IPS DF 4.7 (cell line): ENCODE measurements around the gene CCDC88B.
"Not testable (repeated sequence)": the region's sequence is repeated elsewhere in the genome, so short reads cannot be mapped to it uniquely, and the experiment has no call there.

Experiments used
- DNase-seq: peaks from one replicate; pipeline ENCODE4 v3.0.0-alpha.2; 2013; ENCODE audit warnings: low spot score; ENCODE audit errors: extremely low read depth

Gene CCDC88B

GRCh38 chr11:64304316-64305072 is 35.5 kb upstream of the CCDC88B start:
- no peak for DNase-seq

- DNase-seq, result no peak
These were observed 34.8 kb upstream of the CCDC88B start, which contains the start of gene ESRRA for GRCh38 chr11:64305075-64305690. Gene ESRRA, plus strand, starts transcription at chr11:64305524. Its CDS starts 1,656 bp downstream, at chr11:64307180.

- DNase-seq, result no peak
These were observed 34.1 kb upstream of the CCDC88B start for GRCh38 chr11:64305691-64306562.

- DNase-seq, result no peak
These were observed 33.5 kb upstream of the CCDC88B start for GRCh38 chr11:64306563-64306875.

- DNase-seq, result no peak
These were observed 33.0 kb upstream of the CCDC88B start for GRCh38 chr11:64306876-64307622.

GRCh38 chr11:64307795-64308194 is 32.2 kb upstream of the CCDC88B start:
- not testable (repeated sequence) for DNase-seq

- no peak for DNase-seq
These were observed 27.1 kb upstream of the CCDC88B start for GRCh38 chr11:64312947-64313346.

- no peak for DNase-seq
These were observed 26.4 kb upstream of the CCDC88B start for GRCh38 chr11:64313491-64314145.

- no peak for DNase-seq
These were observed 25.7 kb upstream of the CCDC88B start for GRCh38 chr11:64314146-64314804.

- DNase-seq, result no peak
These were observed 25.0 kb upstream of the CCDC88B start for GRCh38 chr11:64314805-64315561.

- not testable (repeated sequence) for DNase-seq
These were observed 24.1 kb upstream of the CCDC88B start for GRCh38 chr11:64315667-64316526.

GRCh38 chr11:64316672-64317324 is 23.2 kb upstream of the CCDC88B start:
- DNase-seq, result no peak

GRCh38 chr11:64317325-64317960 is 22.6 kb upstream of the CCDC88B start, which contains the start of gene TRMT112:
Gene TRMT112, minus strand, starts transcription at chr11:64317559. Its CDS starts 33 bp downstream, at chr11:64317526.
- no peak for DNase-seq

GRCh38 chr11:64317961-64318765 is 21.8 kb upstream of the CCDC88B start, which contains the start of gene PRDX5:
Gene PRDX5, plus strand, starts transcription at chr11:64318121. Its CDS starts 95 bp downstream, at chr11:64318216.
- no peak for DNase-seq

- no peak for DNase-seq
These were observed 20.9 kb upstream of the CCDC88B start for GRCh38 chr11:64318766-64319761.
